NT2/D1 (cell line): ENCODE measurements around the gene CARMIL1.

Source experiments
- SUZ12 ChIP-seq: IDR thresholded peaks from 2 replicates; pipeline ENCODE4 v1.6.1; 2011; ENCODE audit not compliant: insufficient read length, insufficient read depth; ENCODE audit errors: extremely low read depth
- ZNF274 ChIP-seq: IDR thresholded peaks from 2 replicates; pipeline ENCODE4 v1.6.1; 2011; ENCODE audit warnings: mild to moderate bottlenecking, low read depth, low read length

DNA sequence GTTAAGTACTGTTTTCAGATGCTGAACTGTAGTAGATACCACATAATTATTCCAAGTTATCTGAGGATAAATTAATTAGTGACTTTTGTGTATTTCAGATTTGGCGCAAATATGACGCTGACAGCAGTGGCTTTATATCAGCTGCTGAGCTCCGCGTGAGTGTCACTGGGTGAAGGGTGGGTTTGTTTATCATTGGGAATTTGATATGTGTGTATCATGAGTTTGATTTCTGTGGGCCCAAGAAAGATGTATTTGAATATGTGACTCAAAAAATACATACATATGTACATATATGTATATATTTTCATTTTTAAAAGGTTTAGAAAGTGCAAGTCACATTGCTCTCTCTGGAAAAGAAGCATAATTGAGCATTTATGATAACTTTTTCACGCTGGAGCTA, 390.2 kb downstream of the CARMIL1 start:
- TF ChIP-seq SUZ12 (no peak), ZNF274 (no peak)
